ENCODE data around the gene RNF44. TPM values are rescaled to one million over a fixed set of nuclear protein-coding genes. Genes with fewer than 3 reads are reported as not detected.

The RNF44 gene
- total and polyA plus RNA-seq, 2 of the 13 experiments (the other 11 are each of a cell fraction or from before 2014, with no cell fraction given), result 9.2 to 16.8 TPM

DNA sequence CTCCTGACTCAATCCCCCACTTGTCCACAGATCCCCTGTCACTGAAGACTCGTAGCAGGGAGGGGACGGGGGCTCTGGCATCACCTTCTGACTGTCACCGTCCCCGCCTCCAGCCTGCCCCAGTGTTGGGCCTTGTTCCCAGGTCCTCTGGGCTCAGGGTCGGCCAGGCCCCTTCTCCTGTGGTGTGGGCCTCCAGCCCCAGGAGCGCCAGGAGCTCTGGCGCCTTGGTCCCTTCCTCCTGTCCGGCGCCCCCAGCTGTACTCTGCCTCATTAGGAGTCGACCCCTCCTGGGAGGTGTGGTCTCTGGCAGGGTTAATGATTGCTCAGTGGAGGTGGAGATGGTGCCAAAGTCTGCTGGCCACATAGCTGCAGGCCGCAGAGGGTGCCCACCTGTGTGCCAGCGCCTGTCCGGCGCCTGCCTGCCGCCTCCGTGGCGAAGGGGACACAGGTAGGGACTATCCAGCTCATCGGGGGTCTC lies 11.8 kb upstream of the RNF44 start, which contains the start of gene CDHR2 (continued):
- TF ChIP-seq ZNF510 (CRISPR knock-in tag; IDR thresholded peaks at IDR 0.05; ENCODE audit: low read depth) (no peak), SRY (CRISPR knock-in tag; IDR thresholded peaks at IDR 0.05) (0 out of 2 replicates have a peak, but pooled peaks have one; percentile 66), ZNF556 (CRISPR knock-in tag; IDR thresholded peaks at IDR 0.05; ENCODE audit: borderline replicate concordance) (0 out of 2 replicates have a peak, but pooled peaks have one; percentile 46), MEIS2 (CRISPR knock-in tag; IDR thresholded peaks at IDR 0.05) (peak; percentile 36; the same call in 1 of the 2 replicates), SP1 (IDR thresholded peaks at IDR 0.05) (no peak), SP1 (CRISPR knock-in tag; IDR thresholded peaks at IDR 0.05) (0 out of 2 replicates have a peak, but pooled peaks have one; percentile 12), ZNF143 (CRISPR knock-in tag; IDR thresholded peaks at IDR 0.05) (no peak), KAT8 (CRISPR knock-in tag; IDR thresholded peaks at IDR 0.05) (peak; percentile 17; the same call in 1 of the 2 replicates), ZNF451 (CRISPR knock-in tag; IDR thresholded peaks at IDR 0.05) (0 out of 2 replicates have a peak, but pooled peaks have one; percentile 53), SP4 (CRISPR knock-in tag; IDR thresholded peaks at IDR 0.05) (peak; percentile 56; the same call in 1 of the 2 replicates), ZNF430 (CRISPR knock-in tag; IDR thresholded peaks at IDR 0.05) (0 out of 2 replicates have a peak, but pooled peaks have one; percentile 48), POLR2A (IDR thresholded peaks at IDR 0.05; ENCODE audit: insufficient read depth in 1 of 2, low read depth in 2 of 2, low read length in 2 of 2) (peak in 1 of 2 experiments; percentile 90; a peak in 2 of 4 replicates), ZMYM2 (CRISPR knock-in tag; IDR thresholded peaks at IDR 0.05) (0 out of 2 replicates have a peak, but pooled peaks have one; percentile 38), MEIS1 (CRISPR knock-in tag; IDR thresholded peaks at IDR 0.05; ENCODE audit: borderline replicate concordance) (peak; percentile 82; the same call in 1 of the 2 replicates), MYC (CRISPR knock-in tag; IDR thresholded peaks at IDR 0.05; ENCODE audit: borderline replicate concordance) (peak; percentile 44; the same call in 1 of the 2 replicates)
- TF ChIP-seq, protein P1, sequence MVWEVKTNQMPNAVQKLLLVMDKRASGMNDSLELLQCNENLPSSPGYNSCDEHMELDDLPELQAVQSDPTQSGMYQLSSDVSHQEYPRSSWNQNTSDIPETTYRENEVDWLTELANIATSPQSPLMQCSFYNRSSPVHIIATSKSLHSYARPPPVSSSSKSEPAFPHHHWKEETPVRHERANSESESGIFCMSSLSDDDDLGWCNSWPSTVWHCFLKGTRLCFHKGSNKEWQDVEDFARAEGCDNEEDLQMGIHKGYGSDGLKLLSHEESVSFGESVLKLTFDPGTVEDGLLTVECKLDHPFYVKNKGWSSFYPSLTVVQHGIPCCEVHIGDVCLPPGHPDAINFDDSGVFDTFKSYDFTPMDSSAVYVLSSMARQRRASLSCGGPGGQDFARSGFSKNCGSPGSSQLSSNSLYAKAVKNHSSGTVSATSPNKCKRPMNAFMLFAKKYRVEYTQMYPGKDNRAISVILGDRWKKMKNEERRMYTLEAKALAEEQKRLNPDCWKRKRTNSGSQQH (CRISPR knock-in tag; IDR thresholded peaks at IDR 0.05; ENCODE audit: low read depth), result no peak
- TF ChIP-seq, protein P2, sequence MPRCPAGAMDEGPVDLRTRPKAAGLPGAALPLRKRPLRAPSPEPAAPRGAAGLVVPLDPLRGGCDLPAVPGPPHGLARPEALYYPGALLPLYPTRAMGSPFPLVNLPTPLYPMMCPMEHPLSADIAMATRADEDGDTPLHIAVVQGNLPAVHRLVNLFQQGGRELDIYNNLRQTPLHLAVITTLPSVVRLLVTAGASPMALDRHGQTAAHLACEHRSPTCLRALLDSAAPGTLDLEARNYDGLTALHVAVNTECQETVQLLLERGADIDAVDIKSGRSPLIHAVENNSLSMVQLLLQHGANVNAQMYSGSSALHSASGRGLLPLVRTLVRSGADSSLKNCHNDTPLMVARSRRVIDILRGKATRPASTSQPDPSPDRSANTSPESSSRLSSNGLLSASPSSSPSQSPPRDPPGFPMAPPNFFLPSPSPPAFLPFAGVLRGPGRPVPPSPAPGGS (CRISPR knock-in tag; IDR thresholded peaks at IDR 0.05), result 0 out of 2 replicates have a peak, but pooled peaks have one; percentile 11
- TF ChIP-seq, protein P3, sequence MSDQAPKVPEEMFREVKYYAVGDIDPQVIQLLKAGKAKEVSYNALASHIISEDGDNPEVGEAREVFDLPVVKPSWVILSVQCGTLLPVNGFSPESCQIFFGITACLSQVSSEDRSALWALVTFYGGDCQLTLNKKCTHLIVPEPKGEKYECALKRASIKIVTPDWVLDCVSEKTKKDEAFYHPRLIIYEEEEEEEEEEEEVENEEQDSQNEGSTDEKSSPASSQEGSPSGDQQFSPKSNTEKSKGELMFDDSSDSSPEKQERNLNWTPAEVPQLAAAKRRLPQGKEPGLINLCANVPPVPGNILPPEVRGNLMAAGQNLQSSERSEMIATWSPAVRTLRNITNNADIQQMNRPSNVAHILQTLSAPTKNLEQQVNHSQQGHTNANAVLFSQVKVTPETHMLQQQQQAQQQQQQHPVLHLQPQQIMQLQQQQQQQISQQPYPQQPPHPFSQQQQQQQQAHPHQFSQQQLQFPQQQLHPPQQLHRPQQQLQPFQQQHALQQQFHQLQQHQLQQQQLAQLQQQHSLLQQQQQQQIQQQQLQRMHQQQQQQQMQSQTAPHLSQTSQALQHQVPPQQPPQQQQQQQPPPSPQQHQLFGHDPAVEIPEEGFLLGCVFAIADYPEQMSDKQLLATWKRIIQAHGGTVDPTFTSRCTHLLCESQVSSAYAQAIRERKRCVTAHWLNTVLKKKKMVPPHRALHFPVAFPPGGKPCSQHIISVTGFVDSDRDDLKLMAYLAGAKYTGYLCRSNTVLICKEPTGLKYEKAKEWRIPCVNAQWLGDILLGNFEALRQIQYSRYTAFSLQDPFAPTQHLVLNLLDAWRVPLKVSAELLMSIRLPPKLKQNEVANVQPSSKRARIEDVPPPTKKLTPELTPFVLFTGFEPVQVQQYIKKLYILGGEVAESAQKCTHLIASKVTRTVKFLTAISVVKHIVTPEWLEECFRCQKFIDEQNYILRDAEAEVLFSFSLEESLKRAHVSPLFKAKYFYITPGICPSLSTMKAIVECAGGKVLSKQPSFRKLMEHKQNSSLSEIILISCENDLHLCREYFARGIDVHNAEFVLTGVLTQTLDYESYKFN (CRISPR knock-in tag; conservative IDR thresholded peaks at IDR 0.05), result peak; percentile 82
- TF ChIP-seq, protein P4, sequence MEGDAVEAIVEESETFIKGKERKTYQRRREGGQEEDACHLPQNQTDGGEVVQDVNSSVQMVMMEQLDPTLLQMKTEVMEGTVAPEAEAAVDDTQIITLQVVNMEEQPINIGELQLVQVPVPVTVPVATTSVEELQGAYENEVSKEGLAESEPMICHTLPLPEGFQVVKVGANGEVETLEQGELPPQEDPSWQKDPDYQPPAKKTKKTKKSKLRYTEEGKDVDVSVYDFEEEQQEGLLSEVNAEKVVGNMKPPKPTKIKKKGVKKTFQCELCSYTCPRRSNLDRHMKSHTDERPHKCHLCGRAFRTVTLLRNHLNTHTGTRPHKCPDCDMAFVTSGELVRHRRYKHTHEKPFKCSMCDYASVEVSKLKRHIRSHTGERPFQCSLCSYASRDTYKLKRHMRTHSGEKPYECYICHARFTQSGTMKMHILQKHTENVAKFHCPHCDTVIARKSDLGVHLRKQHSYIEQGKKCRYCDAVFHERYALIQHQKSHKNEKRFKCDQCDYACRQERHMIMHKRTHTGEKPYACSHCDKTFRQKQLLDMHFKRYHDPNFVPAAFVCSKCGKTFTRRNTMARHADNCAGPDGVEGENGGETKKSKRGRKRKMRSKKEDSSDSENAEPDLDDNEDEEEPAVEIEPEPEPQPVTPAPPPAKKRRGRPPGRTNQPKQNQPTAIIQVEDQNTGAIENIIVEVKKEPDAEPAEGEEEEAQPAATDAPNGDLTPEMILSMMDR (CRISPR knock-in tag; IDR thresholded peaks at IDR 0.05), result peak; percentile 40

Data from HepG2 (cell line).